GM23248 (cell line): Measurements from ENCODE around the gene ELK1. TPM values are rescaled to one million over a fixed set of nuclear protein-coding genes. Genes with fewer than 3 reads are reported as not detected.
"Not testable (repeated sequence)": the region's sequence is repeated elsewhere in the genome, so short reads cannot be mapped to it uniquely, and the experiment has no call there.

Experiments
- DNase-seq: peaks from one replicate; pipeline ENCODE4 v3.0.0-alpha.2; 2015
- H2AFZ ChIP-seq: fragments of 200-600 bp; sonication (generic); 2 replicates; pipeline ENCODE4 v1.6.1; 2016; ENCODE audit warnings: antibody characterized with exemption
- H3F3A ChIP-seq: fragments of 200-600 bp; sonication (generic); 2 replicates; pipeline ENCODE4 v1.6.1; 2016; ENCODE audit warnings: mild to moderate bottlenecking, antibody characterized with exemption, mixed run types; ENCODE audit not compliant: insufficient read depth
- H3K27ac ChIP-seq: fragments of 200-600 bp; sonication (generic); 2 replicates; pipeline ENCODE4 v1.5.1; 2016; ENCODE audit warnings: mild to moderate bottlenecking
- H3K27me3 ChIP-seq: fragments of 200-600 bp; sonication (generic); replicated peaks from 2 replicates; pipeline ENCODE4 v1.6.1; 2016; ENCODE audit warnings: mild to moderate bottlenecking; ENCODE audit not compliant: insufficient read depth
- H3K36me3 ChIP-seq: fragments of 200-600 bp; sonication (generic); 2 replicates; pipeline ENCODE4 v1.6.1; 2016; ENCODE audit warnings: low read depth, mild to moderate bottlenecking
- H3K4me1 ChIP-seq: fragments of 200-600 bp; sonication (generic); 2 replicates; pipeline ENCODE4 v1.6.1; 2016; ENCODE audit warnings: mild to moderate bottlenecking; ENCODE audit not compliant: insufficient read depth
- H3K4me2 ChIP-seq: fragments of 200-600 bp; sonication (generic); one replicate; pipeline ENCODE4 v1.6.1; 2016; ENCODE audit warnings: mild to moderate bottlenecking; ENCODE audit not compliant: unreplicated experiment
- H3K4me3 ChIP-seq: fragments of 200-600 bp; sonication (generic); 2 replicates; pipeline ENCODE4 v1.5.1; 2016; ENCODE audit warnings: mild to moderate bottlenecking
- H3K79me2 ChIP-seq: fragments of 200-600 bp; sonication (generic); 2 replicates; pipeline ENCODE4 v1.6.1; 2016; ENCODE audit warnings: mild to moderate bottlenecking; ENCODE audit not compliant: insufficient read depth
- H3K9ac ChIP-seq: fragments of 200-600 bp; sonication (generic); 2 replicates; pipeline ENCODE4 v1.6.1; 2016; ENCODE audit warnings: mild to moderate bottlenecking
- H3K9me2 ChIP-seq: fragments of 200-600 bp; sonication (generic); 2 replicates; pipeline ENCODE4 v1.6.1; 2016; ENCODE audit warnings: mixed run types, mild to moderate bottlenecking, moderate library complexity; ENCODE audit not compliant: insufficient read depth
- H3K9me3 ChIP-seq: fragments of 200-600 bp; sonication (generic); one replicate; pipeline ENCODE4 v1.6.1; 2017; ENCODE audit warnings: low read depth
- H4K20me1 ChIP-seq: fragments of 200-600 bp; sonication (generic); 2 replicates; pipeline ENCODE4 v1.6.0; 2016; ENCODE audit not compliant: insufficient read depth
- EZH2 ChIP-seq: fragments of 200-600 bp; sonication (generic); IDR thresholded peaks from 2 replicates; pipeline ENCODE4 v1.6.1; 2018; ENCODE audit warnings: antibody characterized with exemption, mild to moderate bottlenecking; ENCODE audit not compliant: insufficient read depth, poor library complexity, severe bottlenecking
- EZH2phosphoT487 ChIP-seq: fragments of 200-600 bp; sonication (generic); IDR thresholded peaks from 2 replicates; pipeline ENCODE4 v1.6.1; 2018; ENCODE audit warnings: antibody characterized with exemption, moderate library complexity, mild to moderate bottlenecking, low read depth; ENCODE audit not compliant: insufficient read depth
- WGBS, 2 experiments: methylation state at CpG; one replicate each; pipeline ENCODE4 v1.1.6; 2015 to 2017; ENCODE audit warnings: low lambda C conversion rate in 2 of 2, low coverage in 1 of 2; ENCODE audit errors: missing lambda C conversion rate in 2 of 2; 5-methylcytosine and 5-hydroxymethylcytosine counted together
- in situ Hi-C: fragments of 300-500 bp; cut with MboI; formaldehyde crosslinking; loops from 2 replicates; pipeline ENCODE4 v1.15.0; 2020
- polyA plus RNA-seq: library from polyadenylated mRNA; unstranded; fragments of >200 nt; fragmentation: Nextera tagmentation; extraction: Ambion mirVana; gene quantifications from 2 replicates; pipeline ENCODE4 v1.2.1, GENCODE V29; 2016
- total RNA-seq: library from RNA; depleted of rRNA; stranded (reverse); fragments of >200 nt; shearing (Covaris generic); gene quantifications from 2 replicates; pipeline ENCODE4 v1.2.3, GENCODE V29; 2014

Gene ELK1
- total and polyA plus RNA-seq, 2 experiments from 2014 or later: 46.6 to 47.7 TPM

DNA sequence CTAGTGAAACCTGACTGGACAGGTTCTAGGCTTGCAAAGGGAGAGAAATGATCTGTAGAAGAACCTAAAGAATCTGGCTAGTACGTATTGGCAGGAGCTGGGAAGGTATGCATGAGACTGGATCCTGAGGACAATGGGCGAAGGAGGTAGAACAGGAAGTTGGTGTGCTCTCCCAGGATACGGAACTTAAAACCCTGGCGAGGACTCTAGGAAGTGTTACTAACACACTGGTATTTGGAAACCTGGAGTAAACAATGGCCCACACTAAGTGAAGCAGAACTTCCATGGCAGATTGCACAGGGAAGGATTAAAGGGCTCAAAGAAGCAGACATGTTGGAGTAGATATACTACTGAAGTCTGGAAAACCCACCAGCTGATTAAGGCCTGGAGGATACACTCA lies 39.9 kb downstream of the ELK1 start:
- TF ChIP-seq EZH2 (no peak), EZH2phosphoT487 (no peak)
- WGBS, 2 experiments: 57 to 77% methylated on average over 4 of the region's 4 CpGs
- no peaks in the 10 kb centered on the region for H3K9me3 ChIP-seq
- no peaks in the 10 kb centered on the region for H3K9me2 ChIP-seq
- H3K36me3 ChIP-seq: no peaks in the 10 kb centered on the region
- no peak overlapping the region for H3K27ac ChIP-seq
- H3K9ac ChIP-seq: no peak overlapping the region
- H3F3A ChIP-seq: no peaks in the 10 kb centered on the region
- no peak overlapping the region for H3K4me2 ChIP-seq
- DNase-seq: no peak
- no peaks in the 10 kb centered on the region for H3K79me2 ChIP-seq
- no peaks in the 10 kb centered on the region for H4K20me1 ChIP-seq
- H3K27me3 ChIP-seq: no peaks in the 10 kb centered on the region
- no peak overlapping the region for H2AFZ ChIP-seq
- H3K4me3 ChIP-seq: no peak overlapping the region
- H3K4me1 ChIP-seq: no peaks in the 10 kb centered on the region
- in situ Hi-C loops: no loop called here

DNA sequence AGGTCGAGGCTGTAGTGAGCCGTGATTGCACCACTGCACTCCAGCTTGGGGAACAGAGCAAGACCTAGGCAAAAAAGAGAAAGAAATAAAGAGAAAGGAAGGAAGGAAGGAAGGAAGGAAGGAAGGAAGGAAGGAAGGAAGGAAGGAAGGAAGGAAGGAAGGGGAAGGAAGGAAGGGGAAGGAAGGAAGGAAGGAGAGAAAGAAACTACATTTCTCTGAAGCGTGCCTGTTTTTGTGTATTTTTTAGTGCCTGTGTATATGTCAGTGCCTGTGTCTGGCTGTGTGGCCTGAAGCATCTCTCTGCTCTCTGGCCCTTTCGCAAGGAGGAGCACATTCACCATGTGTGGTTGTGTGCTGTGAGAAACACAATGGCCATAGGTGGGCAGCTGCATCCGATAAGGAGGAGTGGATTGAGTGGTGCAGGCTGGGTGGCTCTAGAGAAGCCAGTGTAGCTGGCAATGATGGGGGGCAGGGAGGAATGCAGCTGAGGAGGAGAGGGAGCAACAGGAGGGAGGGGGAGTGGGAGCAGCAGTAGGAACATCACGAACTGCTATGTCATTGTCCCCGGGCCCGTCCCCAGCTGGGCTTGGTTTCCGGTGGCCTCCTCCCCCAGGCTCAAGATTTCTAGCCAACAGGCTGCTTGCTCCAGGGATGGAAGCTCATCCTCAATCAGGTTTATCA lies 42.1 kb downstream of the ELK1 start:
- Histone ChIP-seq H3K4me3 (no peak overlapping the region), H3K4me1 (no peaks in the 10 kb centered on the region), H3K79me2 (no peaks in the 10 kb centered on the region), H3K27ac (no peak overlapping the region), H3K9me3 (no peaks in the 10 kb centered on the region), H3K9me2 (no peaks in the 10 kb centered on the region), H3K27me3 (no peaks in the 10 kb centered on the region), H3K9ac (no peak overlapping the region), H3F3A (no peaks in the 10 kb centered on the region), H4K20me1 (no peaks in the 10 kb centered on the region), H3K4me2 (no peak overlapping the region), H3K36me3 (no peaks in the 10 kb centered on the region), H2AFZ (no peak overlapping the region)
- in situ Hi-C loops: no loop called here
- no peak for TF ChIP-seq EZH2phosphoT487
- TF ChIP-seq EZH2: no peak
- WGBS, 2 experiments: 40% methylated on average over 9 of the region's 9 CpGs; no CpG with 5 or more reads in 1 of the 2 experiments
- DNase-seq: no peak

DNA sequence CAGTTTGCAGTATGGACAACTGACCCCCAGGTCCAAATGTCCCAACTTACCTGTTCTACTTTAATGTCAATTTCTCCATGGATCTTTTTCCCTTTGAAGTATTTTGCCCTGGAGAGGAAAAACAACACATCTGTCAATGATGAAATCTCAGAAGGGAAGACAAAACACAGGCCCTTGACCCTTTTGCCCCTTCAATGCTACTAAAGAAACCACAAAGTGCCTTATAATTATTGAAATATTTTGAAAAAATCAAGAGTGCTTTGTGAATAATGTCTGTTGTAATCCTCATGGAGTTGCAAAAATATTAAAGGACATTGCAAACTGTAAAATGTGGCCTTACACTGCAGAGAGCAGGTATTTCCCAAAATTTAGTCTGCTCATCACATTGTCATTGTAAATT lies 43.3 kb downstream of the ELK1 start:
- no peak overlapping the region for H3K27ac ChIP-seq
- no peaks in the 10 kb centered on the region for H3K9me2 ChIP-seq
- no peaks in the 10 kb centered on the region for H3K36me3 ChIP-seq
- no peaks in the 10 kb centered on the region for H3K9me3 ChIP-seq
- no peaks in the 10 kb centered on the region for H3F3A ChIP-seq
- no peaks in the 10 kb centered on the region for H3K79me2 ChIP-seq
- TF ChIP-seq EZH2 (no peak), EZH2phosphoT487 (no peak)
- no peak overlapping the region for H3K4me2 ChIP-seq
- no peak overlapping the region for H3K4me3 ChIP-seq
- no peaks in the 10 kb centered on the region for H3K27me3 ChIP-seq
- no peak overlapping the region for H2AFZ ChIP-seq
- H4K20me1 ChIP-seq: no peaks in the 10 kb centered on the region
- DNase-seq: no peak
- in situ Hi-C loops: no loop called here
- H3K4me1 ChIP-seq: no peaks in the 10 kb centered on the region
- no peak overlapping the region for H3K9ac ChIP-seq

- WGBS, 2 experiments: 33 to 37% methylated on average over 9 of the region's 9 CpGs
- in situ Hi-C loops: no loop called here
Observed at GRCh38 chrX:47605024-47605423, 45.3 kb downstream of the ELK1 start.

DNA sequence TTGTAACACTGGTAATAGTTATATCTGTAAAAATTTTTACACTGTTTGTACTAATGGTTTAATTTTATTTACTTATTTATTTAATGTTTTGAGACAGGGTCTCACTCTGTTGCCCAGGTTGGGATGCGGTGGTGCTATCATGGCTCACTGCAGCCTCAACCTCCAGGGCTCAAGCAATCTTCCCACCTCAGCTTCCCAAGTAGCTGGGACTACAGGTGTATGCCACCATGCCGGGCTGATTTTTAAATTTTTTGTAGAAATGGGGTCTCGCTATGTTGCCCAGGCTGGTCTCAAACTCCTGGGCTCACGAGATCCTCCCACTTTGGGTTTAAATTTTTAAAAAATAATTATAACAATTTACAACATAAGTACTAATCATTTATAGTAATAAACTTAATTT lies 47.2 kb downstream of the ELK1 start:
- H3K36me3 ChIP-seq, H3K4me2 ChIP-seq, in situ Hi-C loops, H3F3A ChIP-seq, H3K9me2 ChIP-seq, H3K9me3 ChIP-seq, H2AFZ ChIP-seq, H3K27me3 ChIP-seq, H3K4me3 ChIP-seq, H3K9ac ChIP-seq, DNase-seq, H4K20me1 ChIP-seq, H3K79me2 ChIP-seq, H3K27ac ChIP-seq, H3K4me1 ChIP-seq: not testable (repeated sequence)
- 87% methylated on average over 4 of the region's 4 CpGs for WGBS, 2 experiments

More at GRCh38 chrX:47605024-47605423, 45.3 kb downstream of the ELK1 start:
- Histone ChIP-seq H3K4me1 (no peaks in the 10 kb centered on the region), H3K9me2 (no peaks in the 10 kb centered on the region), H4K20me1 (no peaks in the 10 kb centered on the region), H3K27me3 (no peaks in the 10 kb centered on the region), H3F3A (no peaks in the 10 kb centered on the region), H3K27ac (no peak overlapping the region), H2AFZ (no peak overlapping the region), H3K4me3 (no peak overlapping the region), H3K4me2 (no peak overlapping the region), H3K9ac (no peak overlapping the region), H3K36me3 (no peaks in the 10 kb centered on the region), H3K79me2 (no peaks in the 10 kb centered on the region), H3K9me3 (no peaks in the 10 kb centered on the region)
- TF ChIP-seq EZH2 (no peak), EZH2phosphoT487 (no peak)
- no peak for DNase-seq
